ENCODE data around the gene SPEF2.

Gene SPEF2

GRCh38 chr5:35679357-35679756 is 61.7 kb downstream of the SPEF2 start:
- H3K4me3 ChIP-seq (ENCODE audit: low read depth, low read length) = no peak overlapping the region
- TF ChIP-seq CTCF (IDR thresholded peaks at IDR 0.05; ENCODE audit: low read depth, low read length) = no peak

- H3K4me3 ChIP-seq (ENCODE audit: low read depth, low read length) = no peak overlapping the region
- TF ChIP-seq CTCF (IDR thresholded peaks at IDR 0.05; ENCODE audit: low read depth, low read length) = no peak
These were observed 64.2 kb downstream of the SPEF2 start for GRCh38 chr5:35681911-35682310.

GRCh38 chr5:35683466-35683865 is 65.8 kb downstream of the SPEF2 start:
- no peak for TF ChIP-seq CTCF (IDR thresholded peaks at IDR 0.05; ENCODE audit: low read depth, low read length)

GRCh38 chr5:35685161-35685560 is 67.5 kb downstream of the SPEF2 start:
- no peak overlapping the region for H3K4me3 ChIP-seq (ENCODE audit: low read depth, low read length)
- TF ChIP-seq CTCF (IDR thresholded peaks at IDR 0.05; ENCODE audit: low read depth, low read length) = no peak

More at GRCh38 chr5:35683466-35683865, 65.8 kb downstream of the SPEF2 start:
- H3K4me3 ChIP-seq (ENCODE audit: low read depth, low read length) = no peak overlapping the region

GRCh38 chr5:35687961-35688360 is 70.3 kb downstream of the SPEF2 start:
- no peak for TF ChIP-seq CTCF (IDR thresholded peaks at IDR 0.05; ENCODE audit: low read depth, low read length)
- no peak overlapping the region for H3K4me3 ChIP-seq (ENCODE audit: low read depth, low read length)

GRCh38 chr5:35694481-35694880 is 76.8 kb downstream of the SPEF2 start:
- no peak overlapping the region for H3K4me3 ChIP-seq (ENCODE audit: low read depth, low read length)
- TF ChIP-seq CTCF (IDR thresholded peaks at IDR 0.05; ENCODE audit: low read depth, low read length) = no peak

GRCh38 chr5:35698047-35698808 is 80.6 kb downstream of the SPEF2 start:
- no peak overlapping the region for H3K4me3 ChIP-seq (ENCODE audit: low read depth, low read length)
- TF ChIP-seq CTCF (IDR thresholded peaks at IDR 0.05; ENCODE audit: low read depth, low read length) = no peak
